ENCODE data around the gene MXI1.
A peak's percentile ranks its signal among the peaks of the same experiment; 100 is the strongest.
"Not testable (repeated sequence)": the region's sequence is repeated elsewhere in the genome, so short reads cannot be mapped to it uniquely, and the experiment has no call there.

Gene MXI1

DNA sequence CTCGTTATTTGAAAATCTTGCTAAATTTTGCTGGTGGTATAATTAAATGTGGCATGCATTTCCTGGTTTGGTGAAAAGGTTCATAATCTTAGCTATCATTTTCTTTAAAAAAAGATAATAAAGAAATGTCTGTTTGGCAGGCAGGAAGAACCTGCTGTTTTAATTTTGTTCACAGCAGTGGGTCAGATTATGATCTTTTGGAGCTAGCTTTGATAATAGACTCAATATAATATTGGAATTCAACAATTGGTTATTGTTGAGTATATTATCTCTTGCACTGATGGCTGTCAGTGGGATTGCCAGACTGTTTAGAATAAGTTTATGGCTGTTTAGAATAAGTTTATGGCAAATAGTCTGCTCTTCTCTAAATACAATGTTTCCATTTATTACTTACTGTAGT, 35.1 kb downstream of the MXI1 start:
- no peak for DNase-seq

DNA sequence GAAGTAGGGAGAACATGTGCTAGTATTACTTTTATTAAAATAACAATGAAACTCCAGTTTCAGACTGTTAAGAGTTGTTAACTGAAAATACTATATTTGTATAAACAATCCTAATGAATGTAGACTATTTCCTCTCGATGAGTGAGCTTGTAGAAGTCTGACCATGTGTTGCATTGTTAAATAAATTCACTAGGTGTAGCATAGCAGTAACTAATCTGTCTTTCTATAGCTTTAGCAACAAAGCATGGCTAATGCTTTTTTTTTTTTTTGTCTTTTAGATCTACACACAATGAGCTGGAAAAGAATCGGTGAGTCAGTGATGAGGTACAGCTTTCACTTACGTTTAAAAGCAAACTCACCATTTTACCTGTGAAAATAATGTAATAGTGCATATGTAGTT, 37.1 kb downstream of the MXI1 start:
- no peak for DNase-seq

DNA sequence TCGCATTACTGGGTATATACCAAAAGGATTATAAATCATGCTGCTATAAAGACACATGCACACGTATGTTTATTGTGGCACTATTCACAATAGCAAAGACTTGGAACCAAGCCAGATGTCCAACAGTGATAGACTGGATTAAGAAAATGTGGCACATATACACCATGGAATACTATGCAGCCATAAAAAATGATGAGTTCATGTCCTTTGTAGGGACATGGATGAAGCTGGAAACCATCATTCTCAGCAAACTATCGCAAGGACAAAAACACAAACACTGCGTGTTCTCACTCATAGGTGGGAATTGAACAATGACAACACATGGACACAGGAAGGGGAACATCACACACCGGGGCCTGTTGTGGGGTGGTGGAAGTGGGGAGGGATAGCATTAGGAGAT, 40.4 kb downstream of the MXI1 start:
- not testable (repeated sequence) for DNase-seq

GRCh38 chr10:110249489-110249888, 42.1 kb downstream of the MXI1 start:
- not testable (repeated sequence) for DNase-seq

GRCh38 chr10:110251392-110251791, 44.0 kb downstream of the MXI1 start:
- DNase-seq = not testable (repeated sequence)

DNA sequence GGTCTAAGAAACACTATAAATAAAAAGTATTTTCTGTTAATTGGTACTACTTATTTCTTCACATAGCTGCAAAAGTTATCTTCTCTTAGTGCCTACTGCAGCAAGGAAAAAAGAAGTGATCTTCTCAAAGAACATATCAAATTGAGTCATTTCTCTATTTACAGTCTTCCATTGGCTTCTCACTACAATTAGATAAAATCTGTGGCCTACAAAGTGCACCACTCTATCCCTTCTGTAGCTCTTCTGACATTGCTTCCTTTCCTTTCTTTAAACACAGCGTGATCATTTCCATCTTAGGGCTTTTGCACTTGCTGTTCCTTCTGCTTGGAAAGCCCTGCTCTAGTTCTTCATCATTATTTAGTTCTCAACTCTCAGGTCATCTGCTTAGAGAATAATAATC, 44.7 kb downstream of the MXI1 start:
- no peak for DNase-seq

DNA sequence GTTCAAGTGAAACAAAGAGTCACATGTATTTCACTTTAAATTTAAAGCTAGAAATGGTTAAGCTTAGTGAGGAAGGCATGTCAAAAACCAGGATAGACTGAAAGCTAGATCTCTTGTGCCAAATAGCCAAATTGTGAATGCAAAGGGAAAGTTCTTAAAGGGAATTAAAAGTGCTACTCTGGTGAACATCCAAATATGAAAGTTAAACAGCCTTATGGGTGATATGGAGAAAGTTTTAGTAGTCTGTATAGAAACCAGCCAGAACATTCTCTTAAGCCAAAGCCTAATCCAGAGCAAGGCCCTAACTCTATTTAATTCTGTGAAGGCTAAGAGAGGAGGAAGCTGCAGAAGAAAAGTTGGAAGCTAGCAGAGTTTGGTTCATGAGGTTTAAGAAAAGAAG, 47.1 kb downstream of the MXI1 start:
- no peak for DNase-seq

DNA sequence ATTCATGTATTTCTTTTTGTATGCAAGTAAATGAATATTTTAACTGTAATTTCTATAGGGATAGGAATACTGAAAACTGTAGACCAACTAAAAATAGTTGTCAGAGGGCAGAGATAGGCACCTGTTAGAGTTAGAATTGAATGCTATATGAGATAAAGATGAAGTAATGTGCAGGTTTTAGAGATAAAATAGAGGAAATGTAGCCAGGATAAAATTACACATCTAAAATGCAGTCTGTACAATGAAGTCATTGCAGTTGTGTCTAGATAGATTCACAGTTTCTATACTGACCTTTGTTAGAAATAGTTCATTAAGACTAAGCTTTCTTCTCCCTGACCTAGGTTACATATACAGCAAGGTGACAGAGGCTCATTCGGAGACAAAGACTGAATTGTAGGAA, 51.1 kb downstream of the MXI1 start:
- no peak for DNase-seq

DNA sequence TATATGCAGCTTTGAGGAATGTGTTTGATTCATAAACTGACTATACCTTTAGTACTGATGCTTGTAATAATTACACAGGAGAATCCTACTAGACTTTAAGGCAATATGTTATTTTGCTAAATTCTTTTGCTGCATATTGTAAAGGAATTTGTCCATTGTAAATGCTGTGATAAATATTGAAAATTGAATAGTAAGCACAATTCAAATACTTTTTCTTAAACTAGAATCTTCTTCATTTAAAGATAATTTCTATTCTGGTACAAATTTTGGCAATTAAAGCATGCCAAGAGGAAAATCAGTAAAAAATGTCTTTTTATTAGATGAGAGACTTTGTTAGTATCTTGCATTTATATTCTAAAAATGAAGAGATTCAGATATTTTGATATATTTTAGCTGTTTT, 51.9 kb downstream of the MXI1 start:
- DNase-seq = no peak

DNA sequence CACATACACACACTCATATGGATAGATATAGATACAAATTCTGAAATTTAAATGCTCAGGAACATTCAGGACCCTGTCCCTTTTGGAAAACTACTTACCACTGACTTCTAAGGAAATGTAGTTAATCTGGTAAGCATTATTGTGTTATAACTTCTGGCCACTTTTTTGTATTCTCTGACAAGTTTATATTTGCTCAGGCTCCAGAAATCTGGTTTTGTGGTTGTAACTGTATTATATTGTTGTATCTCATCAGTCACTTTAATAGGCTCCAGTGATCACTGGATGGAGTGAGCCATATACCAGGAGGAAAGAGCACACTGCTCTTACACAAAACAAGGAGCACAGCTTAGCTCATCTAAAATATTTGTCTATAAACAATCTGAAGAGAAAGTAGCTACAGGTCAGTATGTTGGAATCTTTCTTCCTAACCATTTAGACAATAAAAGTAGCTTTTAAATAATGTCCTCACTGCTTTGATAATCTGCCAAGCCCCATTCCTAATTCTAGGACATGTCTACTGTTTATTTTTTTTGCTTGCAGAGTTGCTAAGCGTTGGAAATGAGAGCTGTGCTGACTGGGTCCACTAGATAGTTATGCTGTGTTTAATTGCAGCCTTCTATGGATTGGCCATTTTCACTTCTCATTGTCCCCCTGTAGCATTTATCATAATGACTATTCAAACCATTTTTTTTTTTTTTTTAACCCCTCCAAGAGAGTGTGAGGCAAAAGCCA, 53.5 kb downstream of the MXI1 start:
- peak; percentile 27 for DNase-seq

- DNase-seq = no peak
These were observed 55.8 kb downstream of the MXI1 start for GRCh38 chr10:110263164-110263563.

DNA sequence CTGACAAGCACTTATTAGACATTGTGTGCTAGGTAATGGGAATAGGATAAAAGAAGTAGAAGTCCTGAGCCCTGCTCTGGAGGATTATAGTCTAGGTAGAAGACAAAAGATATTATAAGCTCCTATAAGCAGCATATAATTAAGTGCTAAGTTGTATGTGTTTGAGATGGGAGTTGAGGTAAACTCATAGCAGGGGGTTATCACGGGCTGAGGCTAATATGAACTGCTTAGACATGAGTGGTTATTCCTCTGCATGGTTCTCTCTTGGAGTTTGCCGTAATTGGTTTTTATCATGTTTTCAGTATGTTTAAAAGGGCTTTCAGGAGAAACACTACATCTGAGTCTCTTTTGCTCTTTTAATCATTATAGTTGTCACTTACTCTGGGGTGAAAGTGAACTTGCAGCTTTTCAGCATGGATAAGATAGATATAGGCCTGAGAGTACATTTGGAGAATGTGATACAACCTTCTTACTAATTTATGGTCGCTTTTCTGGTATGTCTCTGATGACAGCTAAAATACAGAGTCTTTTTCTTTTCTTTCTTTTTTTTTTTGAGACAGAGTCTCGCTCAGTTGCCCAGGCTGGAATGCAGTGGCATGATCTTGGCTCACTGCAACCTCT, 58.3 kb downstream of the MXI1 start:
- no peak for DNase-seq

GRCh38 chr10:110267276-110267675, 59.9 kb downstream of the MXI1 start:
- DNase-seq = no peak

GRCh38 chr10:110268442-110268841, 61.0 kb downstream of the MXI1 start:
- DNase-seq = no peak

DNA sequence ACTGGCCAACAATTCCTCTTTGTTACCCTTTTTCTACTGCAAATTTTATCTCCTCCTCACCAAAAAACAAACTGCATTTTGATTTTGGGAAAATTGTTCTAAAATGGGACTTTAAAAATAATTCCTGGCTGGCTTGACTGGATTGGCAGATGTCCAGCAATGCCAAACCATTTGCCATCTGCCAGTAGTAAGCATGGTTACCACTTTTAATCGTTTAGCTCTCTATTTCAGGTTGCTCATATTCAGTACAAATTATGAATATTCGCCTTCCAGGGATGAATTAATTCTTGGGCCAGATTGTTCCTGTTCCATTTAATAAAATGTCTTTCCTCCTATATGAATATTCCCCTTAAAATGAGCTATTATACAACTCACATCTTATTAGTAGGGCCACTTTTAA, 61.6 kb downstream of the MXI1 start:
- no peak for DNase-seq

GRCh38 chr10:110269374-110270318, 62.2 kb downstream of the MXI1 start:
- no peak for DNase-seq

GRCh38 chr10:110272995-110273394, 65.6 kb downstream of the MXI1 start:
- DNase-seq = not testable (repeated sequence)

DNA sequence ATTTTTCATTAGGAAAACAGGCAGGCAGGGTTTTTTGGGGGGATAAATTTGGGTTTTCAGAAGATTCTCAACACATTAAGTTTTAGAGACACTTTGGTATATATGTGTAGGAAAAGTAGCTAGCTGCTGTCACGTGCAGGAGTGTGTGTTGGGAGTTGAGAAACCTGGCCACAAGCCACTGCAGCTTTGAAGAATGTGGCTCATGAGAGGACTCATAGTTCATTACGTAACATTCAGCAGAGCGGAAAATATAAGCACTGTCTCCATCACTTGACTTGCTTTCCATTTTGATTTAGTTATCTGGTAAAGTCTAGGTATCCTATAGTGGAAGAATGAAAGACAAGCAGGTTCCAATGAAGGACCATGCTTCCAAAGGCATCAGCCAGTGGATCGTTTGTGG, 66.1 kb downstream of the MXI1 start:
- DNase-seq = peak; percentile 81

DNA sequence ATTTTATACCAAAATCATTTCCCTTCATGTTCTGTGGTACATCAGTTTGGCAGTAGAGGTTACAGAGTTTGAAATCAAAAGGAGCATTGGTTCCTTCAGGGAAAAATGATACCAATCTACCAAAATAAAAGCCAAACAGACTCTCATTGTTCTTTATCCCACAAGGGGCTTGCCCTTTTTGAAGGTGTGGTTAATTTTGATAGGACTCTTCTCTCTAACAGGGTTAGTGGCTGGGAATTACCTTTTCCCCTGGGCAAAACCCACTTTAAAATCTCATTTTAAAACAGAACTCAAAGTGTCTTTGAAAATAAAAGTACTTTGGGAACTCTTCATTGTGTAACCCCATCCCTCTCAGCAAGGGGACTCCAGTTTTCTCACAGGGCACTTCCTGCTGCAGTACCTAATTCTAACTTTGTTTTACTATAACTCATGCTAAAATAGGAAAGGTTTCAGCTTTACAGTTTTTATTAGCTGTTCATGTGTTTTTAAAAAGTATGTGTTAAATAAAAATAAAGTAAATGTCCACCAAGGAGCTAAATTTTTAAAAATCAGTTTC, 66.7 kb downstream of the MXI1 start:
- DNase-seq = no peak

DNA sequence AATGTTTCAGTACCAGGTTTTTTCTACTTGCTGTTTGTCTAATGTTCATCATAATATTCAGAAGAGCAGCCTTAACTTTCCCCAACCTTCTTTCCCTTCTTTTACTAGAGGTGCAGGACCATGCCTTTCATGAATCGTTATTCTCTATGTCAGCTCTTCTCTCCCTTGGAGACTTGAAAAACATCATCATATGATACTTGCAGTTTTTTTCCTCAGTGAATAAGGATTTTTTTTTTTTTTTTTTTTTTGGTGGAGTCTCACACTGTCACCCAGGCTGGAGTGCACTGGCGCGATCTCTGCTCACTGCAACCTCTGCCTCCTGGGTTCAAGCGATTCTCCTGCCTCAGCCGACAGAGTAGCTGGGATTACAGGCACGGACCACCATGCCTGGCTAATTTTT, 67.2 kb downstream of the MXI1 start:
- no peak for DNase-seq

- DNase-seq = no peak
These were observed 67.8 kb downstream of the MXI1 start for GRCh38 chr10:110275128-110275729.

DNA sequence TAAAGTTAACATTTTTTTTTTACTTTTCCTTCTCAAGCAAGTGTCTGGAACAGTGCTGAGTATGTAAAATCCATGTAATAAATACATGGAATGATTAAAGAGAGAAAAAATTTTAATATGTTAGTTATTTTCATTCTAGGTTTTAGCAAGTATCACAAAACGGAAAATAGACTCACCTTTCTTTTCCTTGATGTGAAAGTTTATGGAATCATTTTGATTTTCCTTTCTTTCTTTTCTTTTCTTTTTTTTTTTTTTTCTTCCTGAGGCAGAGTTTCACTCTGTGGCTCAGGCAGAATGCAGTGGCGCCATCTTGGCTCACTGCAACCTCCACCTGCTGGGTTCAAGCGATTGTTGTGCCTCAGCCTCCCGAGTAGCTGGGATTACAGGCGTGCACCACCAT, 69.2 kb downstream of the MXI1 start:
- no peak for DNase-seq

GRCh38 chr10:110277591-110277990, 70.2 kb downstream of the MXI1 start:
- DNase-seq = no peak

Data from fibroblast of skin of right quadriceps (primary cell).